BJ (cell line): ENCODE data around the gene RAP2C. TPM values are rescaled to one million over a fixed set of nuclear protein-coding genes. Genes with fewer than 3 reads are reported as not detected.

Experiments used
- CTCF ChIA-PET: fragments of 350-600 bp; formaldehyde crosslinking; extraction: SDS; loops from one replicate; lab custom pipeline; 2021; ENCODE audit warnings: antibody characterized with exemption, inconsistent platforms; lab: Yijun Ruan, JAX
- POLR2A ChIA-PET: fragments of 300-600 bp; sonication (Branson Sonifier 250); formaldehyde crosslinking; extraction: SDS; loops from one replicate; lab custom pipeline; 2021; ENCODE audit warnings: antibody characterized with exemption; lab: Charles Lee
- DNase-seq: peaks from one replicate; pipeline ENCODE4 v3.0.0-alpha.2; 2011; ENCODE audit warnings: low read depth
- H3K27me3 ChIP-seq: 2 replicates; pipeline ENCODE4 v1.6.0; 2011; ENCODE audit warnings: low read length; ENCODE audit not compliant: control insufficient read depth, insufficient read depth
- H3K36me3 ChIP-seq: 2 replicates; pipeline ENCODE4 v1.5.1; 2011; ENCODE audit warnings: low read length; ENCODE audit not compliant: control insufficient read depth, insufficient read depth
- H3K4me3 ChIP-seq: 2 replicates; pipeline ENCODE4 v1.5.1; 2011; ENCODE audit warnings: low read depth, mild to moderate bottlenecking, control low read depth, low read length
- CTCF ChIP-seq: IDR thresholded peaks from 2 replicates; pipeline ENCODE4 v1.5.1; 2011; ENCODE audit warnings: low read depth, mild to moderate bottlenecking, control low read depth, inconsistent platforms, low read length, moderate library complexity; ENCODE audit not compliant: insufficient read depth
- polyA plus RNA-seq: library from polyadenylated mRNA; depleted of rRNA; stranded (reverse); fragments of >200 nt; gene quantifications from 2 replicates; pipeline ENCODE4 v1.2.3, GENCODE V29; 2011

The RAP2C gene
- polyA plus RNA-seq, 1 experiment = 9.0 TPM

- Histone ChIP-seq H3K36me3 (no peaks in the 10 kb centered on the region), H3K4me3 (no peak overlapping the region), H3K27me3 (no peaks in the 10 kb centered on the region)
- CTCF ChIA-PET = no interaction called here
- DNase-seq = no peak
- no peak for TF ChIP-seq CTCF
- POLR2A ChIA-PET = no interaction called here
Observed at GRCh38 chrX:132214518-132214917, 4.7 kb downstream of the RAP2C start.

GRCh38 chrX:132209527-132209926 lies 9.7 kb downstream of the RAP2C start:
- Histone ChIP-seq H3K27me3 (no peaks in the 10 kb centered on the region), H3K4me3 (no peak overlapping the region), H3K36me3 (no peaks in the 10 kb centered on the region)
- POLR2A ChIA-PET = no interaction called here
- no peak for TF ChIP-seq CTCF
- no peak for DNase-seq
- CTCF ChIA-PET = interaction anchor here (0.7 kb wide), 1 partner anchor 55 kb away, joined by 3 read pairs; no protein-coding TSS in a partner anchor

- ChIA-PET CTCF (no interaction called here), POLR2A (no interaction called here)
- no peak for DNase-seq
- no peaks in the 10 kb centered on the region for H3K36me3 ChIP-seq
- TF ChIP-seq CTCF = no peak
- H3K4me3 ChIP-seq = no peak overlapping the region
- no peaks in the 10 kb centered on the region for H3K27me3 ChIP-seq
Observed at GRCh38 chrX:132208422-132208821, 10.8 kb downstream of the RAP2C start.

- ChIA-PET CTCF (no interaction called here), POLR2A (no interaction called here)
- no peak overlapping the region for H3K4me3 ChIP-seq
- no peak for TF ChIP-seq CTCF
- H3K36me3 ChIP-seq = no peaks in the 10 kb centered on the region
- H3K27me3 ChIP-seq = no peaks in the 10 kb centered on the region
- no peak for DNase-seq
Observed at GRCh38 chrX:132207996-132208395, 11.3 kb downstream of the RAP2C start.

GRCh38 chrX:132206259-132206658 lies 13.0 kb downstream of the RAP2C start:
- CTCF ChIA-PET = interaction anchor here (0.7 kb wide), 1 partner anchor 60 kb away, joined by 3 read pairs; no protein-coding TSS in a partner anchor

More at GRCh38 chrX:132206259-132206658, 13.0 kb downstream of the RAP2C start:
- no peak for TF ChIP-seq CTCF
- H3K27me3 ChIP-seq = no peaks in the 10 kb centered on the region
- no peak overlapping the region for H3K4me3 ChIP-seq
- POLR2A ChIA-PET = no interaction called here
- no peak for DNase-seq
- H3K36me3 ChIP-seq = no peaks in the 10 kb centered on the region
